Hepatocyte (in vitro differentiated cells): ENCODE data around the gene SUMO3. TPM values are rescaled to one million over a fixed set of nuclear protein-coding genes. Genes with fewer than 3 reads are reported as not detected.

Experiments used
- DNase-seq: peaks from one replicate; pipeline ENCODE4 v3.0.0-alpha.2; 2016; ENCODE audit warnings: low spot score
- H2AFZ ChIP-seq: fragments of 200-600 bp; sonication (generic); 2 replicates; pipeline ENCODE4 v1.6.0; 2016; ENCODE audit warnings: antibody characterized with exemption, mild to moderate bottlenecking
- H3K27ac ChIP-seq: fragments of 200-600 bp; sonication (generic); 2 replicates; pipeline ENCODE4 v1.5.1; 2016; ENCODE audit warnings: mild to moderate bottlenecking
- H3K27me3 ChIP-seq: fragments of 200-600 bp; sonication (generic); 2 replicates; pipeline ENCODE4 v1.6.1; 2016
- H3K36me3 ChIP-seq: fragments of 200-600 bp; sonication (generic); replicated peaks from 2 replicates; pipeline ENCODE4 v1.5.1; 2016; ENCODE audit warnings: low read depth; ENCODE audit not compliant: insufficient read depth
- H3K4me1 ChIP-seq: fragments of 200-600 bp; sonication (generic); 2 replicates; pipeline ENCODE4 v1.5.1; 2016; ENCODE audit warnings: mild to moderate bottlenecking, moderate library complexity; ENCODE audit not compliant: insufficient read depth
- H3K4me2 ChIP-seq: fragments of 200-600 bp; sonication (generic); 2 replicates; pipeline ENCODE4 v1.6.0; 2016
- H3K4me3 ChIP-seq: fragments of 200-600 bp; sonication (generic); 2 replicates; pipeline ENCODE4 v1.5.1; 2016; ENCODE audit warnings: mild to moderate bottlenecking
- H3K79me2 ChIP-seq: fragments of 200-600 bp; sonication (generic); 2 replicates; pipeline ENCODE4 v1.6.0; 2017; ENCODE audit warnings: mild to moderate bottlenecking
- H3K9me2 ChIP-seq: fragments of 200-600 bp; sonication (generic); replicated peaks from 2 replicates; pipeline ENCODE4 v1.6.0; 2017; ENCODE audit warnings: mild to moderate bottlenecking; ENCODE audit not compliant: insufficient read depth
- H3K9me3 ChIP-seq: fragments of 200-600 bp; sonication (generic); 2 replicates; pipeline ENCODE4 v1.5.1; 2016; ENCODE audit warnings: low read depth, mild to moderate bottlenecking
- H4K20me1 ChIP-seq: fragments of 200-600 bp; sonication (generic); 2 replicates; pipeline ENCODE4 v1.6.0; 2016; ENCODE audit warnings: mild to moderate bottlenecking; ENCODE audit not compliant: insufficient read depth, poor library complexity, severe bottlenecking
- CTCF ChIP-seq: fragments of 200-600 bp; sonication (generic); IDR thresholded peaks from 2 replicates; pipeline ENCODE4 v1.5.1; 2016; ENCODE audit warnings: antibody characterized with exemption, mild to moderate bottlenecking; ENCODE audit not compliant: poor library complexity
- EZH2 ChIP-seq: fragments of 200-600 bp; sonication (generic); IDR thresholded peaks from 2 replicates; pipeline ENCODE4 v1.6.1; 2016; ENCODE audit warnings: antibody characterized with exemption, mild to moderate bottlenecking, borderline replicate concordance
- EZH2phosphoT487 ChIP-seq: fragments of 200-600 bp; sonication (generic); IDR thresholded peaks from one replicate; pipeline ENCODE4 v1.6.1; 2018; ENCODE audit warnings: antibody characterized with exemption, mild to moderate bottlenecking, low read depth, moderate library complexity; ENCODE audit not compliant: unreplicated experiment, severe bottlenecking
- WGBS: methylation state at CpG from one replicate; pipeline ENCODE4 v1.1.6; 2016; ENCODE audit warnings: low lambda C conversion rate; ENCODE audit errors: missing lambda C conversion rate; 5-methylcytosine and 5-hydroxymethylcytosine counted together
- polyA plus RNA-seq: library from polyadenylated mRNA; unstranded; fragments of >200 nt; fragmentation: Nextera tagmentation; extraction: Ambion mirVana; gene quantifications from 2 replicates; pipeline ENCODE4 v1.2.1, GENCODE V29; 2016
- total RNA-seq: library from RNA; depleted of rRNA; stranded (reverse); fragments of >200 nt; gene quantifications from 2 replicates; pipeline ENCODE4 v1.2.3, GENCODE V29; 2014

SUMO3 gene
- total and polyA plus RNA-seq, 2 experiments from 2014 or later = 68.5 to 97.0 TPM

DNA sequence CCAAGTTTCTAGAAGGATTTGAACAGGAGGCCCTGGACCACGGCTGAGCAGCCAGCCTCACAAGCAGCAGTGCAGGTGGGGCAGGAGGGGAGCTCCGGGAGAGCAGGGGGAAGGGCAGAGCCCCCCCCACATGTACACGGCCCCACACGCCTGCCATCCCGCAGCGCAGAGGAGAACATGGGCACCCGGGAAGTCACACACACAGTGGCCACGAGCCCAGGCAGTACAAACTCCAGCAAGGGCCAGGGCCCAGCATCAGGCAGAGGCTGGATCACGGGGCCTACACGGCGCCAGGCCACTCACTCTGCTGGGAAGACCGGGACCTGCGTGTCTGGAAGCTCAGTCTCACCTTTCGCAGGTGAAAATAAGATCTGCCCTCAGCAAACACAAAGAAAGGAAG is 5.2 kb downstream of the SUMO3 start:
- no peak for DNase-seq
- Histone ChIP-seq H2AFZ (no peak overlapping the region), H3K27ac (no peak overlapping the region), H3K4me1 (peaks cover 8% of the 10 kb centered on the region), H3K36me3 (no peaks in the 10 kb centered on the region), H3K27me3 (no peaks in the 10 kb centered on the region), H3K9me3 (no peaks in the 10 kb centered on the region), H3K4me3 (no peak overlapping the region), H3K9me2 (no peaks in the 10 kb centered on the region), H4K20me1 (peaks cover 35% of the 10 kb centered on the region), H3K79me2 (peaks cover 66% of the 10 kb centered on the region), H3K4me2 (no peak overlapping the region)
- 90% methylated on average over 11 of the region's 14 CpGs for WGBS
- no peak for TF ChIP-seq EZH2
- TF ChIP-seq EZH2phosphoT487 = no peak
- no peak for TF ChIP-seq CTCF

DNA sequence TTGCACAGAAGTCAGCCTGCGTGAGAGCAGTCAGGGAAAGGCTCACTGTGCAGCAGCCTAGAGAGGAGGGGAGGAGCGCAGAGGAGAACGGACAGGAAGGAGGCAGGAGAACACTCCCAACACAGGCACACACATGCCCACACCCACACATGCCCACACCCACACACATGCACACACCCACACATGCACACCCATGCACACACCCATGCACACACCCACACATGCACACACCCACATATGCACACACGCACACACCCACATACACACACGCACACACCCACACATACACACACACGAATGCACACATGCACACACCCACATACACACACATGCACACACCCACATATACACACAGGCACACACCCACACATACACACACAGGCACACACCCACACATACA is 7.1 kb downstream of the SUMO3 start:
- H3K4me1 ChIP-seq = no peaks in the 10 kb centered on the region
- H3K4me2 ChIP-seq = no peak overlapping the region
- DNase-seq = no peak
- TF ChIP-seq CTCF (no peak), EZH2 (no peak), EZH2phosphoT487 (no peak)
- no peak overlapping the region for H2AFZ ChIP-seq
- no peaks in the 10 kb centered on the region for H3K9me2 ChIP-seq
- peaks cover 20% of the 10 kb centered on the region for H4K20me1 ChIP-seq
- H3K27ac ChIP-seq = no peak overlapping the region
- whole genome bisulfite sequencing = 94% methylated on average over 5 of the region's 6 CpGs
- no peaks in the 10 kb centered on the region for H3K9me3 ChIP-seq
- H3K79me2 ChIP-seq = peaks cover 49% of the 10 kb centered on the region
- no peaks in the 10 kb centered on the region for H3K27me3 ChIP-seq
- H3K4me3 ChIP-seq = no peak overlapping the region
- no peaks in the 10 kb centered on the region for H3K36me3 ChIP-seq

DNA sequence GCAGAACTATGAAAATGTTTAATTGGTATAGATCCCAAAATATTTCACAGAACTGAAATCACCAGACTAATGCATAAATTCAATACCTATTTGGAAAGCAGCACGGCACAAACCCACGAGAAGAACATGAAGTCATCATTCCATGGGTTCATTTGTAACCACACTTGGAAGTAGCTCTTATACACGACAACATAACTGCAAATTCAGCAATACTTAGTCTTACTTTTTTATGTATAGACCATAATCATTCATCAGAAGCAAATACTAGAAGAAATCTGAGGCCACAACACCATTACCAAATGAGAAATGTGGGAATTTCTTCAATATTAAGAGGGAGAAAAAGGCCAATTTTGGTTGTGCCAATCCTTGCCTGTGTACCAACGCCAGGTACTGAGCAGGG is 12.0 kb downstream of the SUMO3 start:
- Histone ChIP-seq H3K79me2 (peaks cover 13% of the 10 kb centered on the region), H3K9me2 (no peaks in the 10 kb centered on the region), H3K4me2 (no peak overlapping the region), H3K27ac (no peak overlapping the region), H3K27me3 (no peaks in the 10 kb centered on the region), H3K9me3 (no peaks in the 10 kb centered on the region), H4K20me1 (no peaks in the 10 kb centered on the region), H2AFZ (no peak overlapping the region), H3K4me3 (no peak overlapping the region), H3K4me1 (peaks cover 10% of the 10 kb centered on the region), H3K36me3 (no peaks in the 10 kb centered on the region)
- TF ChIP-seq EZH2 = no peak
- TF ChIP-seq EZH2phosphoT487 = no peak
- TF ChIP-seq CTCF = no peak
- DNase-seq = no peak
- WGBS = 96% methylated on average over 4 of the region's 4 CpGs

DNA sequence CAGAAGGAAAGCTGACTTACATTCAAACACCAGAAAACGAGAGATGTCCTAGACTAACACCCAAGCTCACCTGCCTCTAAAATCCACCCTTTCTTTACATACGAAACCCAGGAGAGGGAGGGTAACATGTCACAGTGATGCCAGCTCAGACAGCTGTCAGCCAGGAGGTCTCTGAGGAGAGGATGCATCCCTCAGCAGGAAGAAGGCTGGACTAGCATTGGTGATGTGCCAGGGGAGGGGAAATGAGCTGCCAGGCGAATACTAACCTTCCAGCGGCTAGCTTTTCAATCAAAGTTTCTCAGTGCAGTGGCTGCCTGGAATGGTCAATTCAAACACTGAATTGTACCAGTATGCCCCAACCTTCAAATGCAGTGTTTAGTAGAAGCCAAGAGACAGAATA is 12.6 kb downstream of the SUMO3 start:
- TF ChIP-seq CTCF (no peak), EZH2 (no peak), EZH2phosphoT487 (no peak)
- no peak overlapping the region for H3K27ac ChIP-seq
- H3K27me3 ChIP-seq = no peaks in the 10 kb centered on the region
- H3K9me3 ChIP-seq = no peaks in the 10 kb centered on the region
- no peaks in the 10 kb centered on the region for H4K20me1 ChIP-seq
- H3K4me1 ChIP-seq = peaks cover 15% of the 10 kb centered on the region
- peaks cover 20% of the 10 kb centered on the region for H3K79me2 ChIP-seq
- 90% methylated on average over 4 of the region's 4 CpGs for WGBS
- H2AFZ ChIP-seq = no peak overlapping the region
- H3K36me3 ChIP-seq = no peaks in the 10 kb centered on the region
- no peak overlapping the region for H3K4me3 ChIP-seq
- DNase-seq = no peak
- no peak overlapping the region for H3K4me2 ChIP-seq
- no peaks in the 10 kb centered on the region for H3K9me2 ChIP-seq
